Keratinocyte (primary cell): Measurements from ENCODE around the gene WDR91. TPM values are rescaled to one million over a fixed set of nuclear protein-coding genes. Genes with fewer than 3 reads are reported as not detected.

Experiments used
- DNase-seq: peaks from one replicate; pipeline ENCODE4 v3.0.0-alpha.2; 2011; ENCODE audit warnings: low read depth, missing footprints, low spot score
- FAIRE-seq: peaks from 2 replicates; lab custom pipeline; 2011; peaks lifted over from hg19 to GRCh38; lab: Jason Lieb, UNC
- H2AFZ ChIP-seq: 2 replicates; pipeline ENCODE4 v1.6.0; 2012; ENCODE audit warnings: low read length, control low read depth, inconsistent platforms; ENCODE audit not compliant: control insufficient read depth
- H3K27ac ChIP-seq: 2 replicates; pipeline ENCODE4 v1.5.1; 2011; ENCODE audit warnings: low read length; ENCODE audit not compliant: control insufficient read depth, insufficient read depth
- H3K27me3 ChIP-seq: 3 replicates; pipeline ENCODE4 v1.6.0; 2011; ENCODE audit warnings: low read length; ENCODE audit not compliant: control insufficient read depth, insufficient read depth; ENCODE audit errors: extremely low read depth
- H3K36me3 ChIP-seq, 2 experiments: 2 replicates in 1 of 2; 3 replicates in 1 of 2; pipeline ENCODE4 v1.5.1; 2011; ENCODE audit warnings: low read length in 2 of 2, mild to moderate bottlenecking in 1 of 2; ENCODE audit not compliant: control insufficient read depth in 2 of 2, insufficient read depth in 2 of 2; ENCODE audit errors: extremely low read depth in 1 of 2
- H3K4me1 ChIP-seq: 3 replicates; pipeline ENCODE4 v1.5.1; 2011; ENCODE audit warnings: low read length; ENCODE audit not compliant: control insufficient read depth, insufficient read depth; ENCODE audit errors: extremely low read depth
- H3K4me2 ChIP-seq: 3 replicates; pipeline ENCODE4 v1.6.0; 2011; ENCODE audit warnings: low read depth, low read length; ENCODE audit not compliant: control insufficient read depth, insufficient read depth; ENCODE audit errors: extremely low read depth
- H3K4me3 ChIP-seq, 3 experiments: fragments of 200-600 bp in 1 of 3; sonication (generic) in 1 of 3; 2 replicates in 2 of 3; 3 replicates in 1 of 3; pipeline ENCODE4 v1.5.1; 2011 to 2016; ENCODE audit warnings: low read length in 3 of 3, mild to moderate bottlenecking in 3 of 3, control low read depth in 2 of 3, inconsistent platforms in 1 of 3, low read depth in 1 of 3, mixed read lengths in 1 of 3, mixed run types in 1 of 3, moderate library complexity in 1 of 3; ENCODE audit not compliant: control insufficient read depth in 2 of 3, insufficient read depth in 2 of 3; ENCODE audit errors: extremely low read depth in 1 of 3
- H3K79me2 ChIP-seq: 2 replicates; pipeline ENCODE4 v1.6.0; 2012; ENCODE audit warnings: low read length; ENCODE audit not compliant: control insufficient read depth, insufficient read depth
- H3K9ac ChIP-seq: 3 replicates; pipeline ENCODE4 v1.6.0; 2011; ENCODE audit warnings: low read length; ENCODE audit not compliant: control insufficient read depth, insufficient read depth; ENCODE audit errors: extremely low read depth
- H3K9me1 ChIP-seq: 3 replicates; pipeline ENCODE4 v1.6.0; 2011; ENCODE audit warnings: low read length; ENCODE audit not compliant: control insufficient read depth, insufficient read depth; ENCODE audit errors: extremely low read depth
- H3K9me3 ChIP-seq: 2 replicates; pipeline ENCODE4 v1.5.1; 2012; ENCODE audit warnings: low read depth, low read length; ENCODE audit not compliant: control insufficient read depth
- H4K20me1 ChIP-seq: 3 replicates; pipeline ENCODE4 v1.6.0; 2011; ENCODE audit warnings: low read length; ENCODE audit not compliant: control insufficient read depth, insufficient read depth; ENCODE audit errors: extremely low read depth
- EZH2 ChIP-seq: IDR thresholded peaks from one replicate; pipeline ENCODE4 v1.6.1; 2012; ENCODE audit warnings: inconsistent platforms, mild to moderate bottlenecking, low read length, moderate library complexity
- dilution Hi-C: fragments of 300-500 bp; cut with MboI; formaldehyde crosslinking; loops from one replicate; pipeline ENCODE4 v1.7.0; 2020; ENCODE audit warnings: low sequenced_read_pairs; ENCODE audit not compliant: extremely low pct_ligation_motif_present
- polyA plus RNA-seq, 5 experiments: library from polyadenylated mRNA; depleted of rRNA in 3 of 5; stranded (reverse) in 3 of 5; stranded (forward) in 1 of 5; unstranded in 1 of 5; fragments of >200 nt; gene quantifications; 1 replicate in 1 of 5; 2 replicates in 3 of 5; 3 replicates in 1 of 5; pipeline versions ENCODE4 v1.2.1 to v1.2.3, GENCODE V29; 2011 to 2012; ENCODE audit warnings: missing spikeins in 2 of 5, low read depth in 1 of 5, low replicate concordance in 1 of 5
- TF ChIP-seq, protein P1 (sequence below), 3 experiments: IDR thresholded peaks in 1 of 3; conservative IDR thresholded peaks in 1 of 3; optimal IDR thresholded peaks in 1 of 3; 2 replicates in 2 of 3; 3 replicates in 1 of 3; pipeline versions ENCODE3 to v1.5.1; 2011; ENCODE audit warnings: low read length in 3 of 3, mild to moderate bottlenecking in 3 of 3, moderate library complexity in 2 of 3, control low read depth in 1 of 3, inconsistent platforms in 1 of 3; ENCODE audit not compliant: insufficient read depth in 2 of 3; ENCODE audit errors: extremely low read depth in 1 of 3

WDR91 gene
- polyA plus RNA-seq, 1 donor (not counting 4 experiments of a cell fraction or from before 2014, with no cell fraction given) = 22.5 TPM

DNA sequence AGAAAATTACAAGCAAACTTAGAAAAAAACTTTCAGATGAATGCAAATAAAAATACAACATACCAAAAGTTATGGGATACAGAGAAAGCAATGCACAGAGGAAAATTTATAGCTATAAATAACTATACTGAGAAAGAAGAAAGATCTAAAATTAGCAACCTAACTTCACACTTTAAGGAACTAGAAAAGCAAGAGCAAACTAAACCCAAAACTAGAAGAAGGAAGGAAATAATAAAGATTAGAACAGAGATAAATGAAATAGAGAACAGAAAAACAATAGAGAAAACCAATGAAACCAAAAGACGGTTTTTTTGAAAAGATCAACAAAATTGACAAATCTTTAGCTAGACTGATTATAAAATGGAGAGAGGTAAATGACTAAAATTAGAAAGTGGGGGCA is 12.7 kb upstream of the WDR91 start:
- H3K79me2 ChIP-seq = no peaks in the 10 kb centered on the region
- H3K9me3 ChIP-seq = no peaks in the 10 kb centered on the region
- H3K27ac ChIP-seq = no peak overlapping the region
- H3K4me2 ChIP-seq = no peak overlapping the region
- FAIRE-seq (no peak), DNase-seq (no peak)
- dilution Hi-C loops = no loop called here
- no peak overlapping the region for H2AFZ ChIP-seq
- H3K4me3 ChIP-seq = no peak overlapping the region
- no peaks in the 10 kb centered on the region for H3K36me3 ChIP-seq
- no peaks in the 10 kb centered on the region for H3K4me1 ChIP-seq
- no peaks in the 10 kb centered on the region for H3K27me3 ChIP-seq
- TF ChIP-seq, protein P1, sequence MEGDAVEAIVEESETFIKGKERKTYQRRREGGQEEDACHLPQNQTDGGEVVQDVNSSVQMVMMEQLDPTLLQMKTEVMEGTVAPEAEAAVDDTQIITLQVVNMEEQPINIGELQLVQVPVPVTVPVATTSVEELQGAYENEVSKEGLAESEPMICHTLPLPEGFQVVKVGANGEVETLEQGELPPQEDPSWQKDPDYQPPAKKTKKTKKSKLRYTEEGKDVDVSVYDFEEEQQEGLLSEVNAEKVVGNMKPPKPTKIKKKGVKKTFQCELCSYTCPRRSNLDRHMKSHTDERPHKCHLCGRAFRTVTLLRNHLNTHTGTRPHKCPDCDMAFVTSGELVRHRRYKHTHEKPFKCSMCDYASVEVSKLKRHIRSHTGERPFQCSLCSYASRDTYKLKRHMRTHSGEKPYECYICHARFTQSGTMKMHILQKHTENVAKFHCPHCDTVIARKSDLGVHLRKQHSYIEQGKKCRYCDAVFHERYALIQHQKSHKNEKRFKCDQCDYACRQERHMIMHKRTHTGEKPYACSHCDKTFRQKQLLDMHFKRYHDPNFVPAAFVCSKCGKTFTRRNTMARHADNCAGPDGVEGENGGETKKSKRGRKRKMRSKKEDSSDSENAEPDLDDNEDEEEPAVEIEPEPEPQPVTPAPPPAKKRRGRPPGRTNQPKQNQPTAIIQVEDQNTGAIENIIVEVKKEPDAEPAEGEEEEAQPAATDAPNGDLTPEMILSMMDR (optimal IDR thresholded peaks at IDR 0.05 in 1 of 3, IDR thresholded peaks at IDR 0.05 in 1 of 3, conservative IDR thresholded peaks at IDR 0.05 in 1 of 3; ENCODE audit: extremely low read depth in 1 of 3, insufficient read depth in 2 of 3, low read length in 3 of 3) = no peak
- no peak for TF ChIP-seq EZH2
- no peaks in the 10 kb centered on the region for H3K9me1 ChIP-seq
- H4K20me1 ChIP-seq = no peaks in the 10 kb centered on the region
- H3K9ac ChIP-seq = no peak overlapping the region

DNA sequence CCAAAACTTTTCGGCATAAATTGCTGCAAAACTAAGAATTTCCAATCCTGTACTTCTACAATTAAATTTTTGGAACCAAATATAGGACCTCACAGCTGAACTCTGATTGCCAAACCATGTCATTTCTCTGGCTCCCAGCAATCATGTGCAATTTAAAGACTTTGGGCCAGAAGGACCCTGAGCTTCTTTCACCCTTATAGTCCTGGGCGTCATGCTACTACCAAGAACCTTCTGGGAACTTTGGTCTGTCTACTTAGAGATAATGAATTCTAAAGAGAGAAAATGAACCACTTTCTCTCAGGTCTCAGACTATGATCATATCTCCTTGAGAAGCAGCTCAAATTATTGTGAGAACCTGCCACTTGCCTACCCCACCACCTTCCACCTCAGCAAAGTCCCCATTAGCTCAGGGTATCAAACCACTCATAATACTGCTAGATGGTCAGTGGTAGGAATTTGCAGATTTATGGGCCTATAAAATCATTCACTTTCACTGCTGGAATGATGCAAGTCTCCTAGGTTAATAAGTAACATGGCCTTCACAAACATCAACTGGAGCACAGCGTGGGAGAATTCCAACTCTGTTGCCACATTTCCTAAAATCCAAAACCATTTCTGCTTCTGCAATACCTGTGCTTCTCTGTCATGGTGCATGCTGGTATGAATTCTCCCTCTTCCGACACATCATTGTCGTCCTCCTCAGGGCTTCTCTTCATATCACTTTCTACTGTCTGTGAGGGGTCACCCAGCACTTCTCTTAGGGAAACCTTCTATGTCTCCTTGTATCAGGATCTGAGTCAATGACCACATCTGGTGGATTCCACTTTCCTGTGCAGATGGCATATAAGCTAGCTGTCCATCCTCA is 6.6 kb upstream of the WDR91 start:
- Histone ChIP-seq H3K27me3 (no peaks in the 10 kb centered on the region), H3K9me3 (no peaks in the 10 kb centered on the region), H3K27ac (no peak overlapping the region), H3K4me3 (no peak overlapping the region), H4K20me1 (no peaks in the 10 kb centered on the region), H3K36me3 (no peaks in the 10 kb centered on the region), H2AFZ (no peak overlapping the region), H3K4me2 (no peak overlapping the region), H3K9me1 (no peaks in the 10 kb centered on the region), H3K4me1 (peaks cover 19% of the 10 kb centered on the region), H3K79me2 (no peaks in the 10 kb centered on the region), H3K9ac (no peak overlapping the region)
- no peak for FAIRE-seq
- dilution Hi-C loops = no loop called here
- TF ChIP-seq, protein P1 (optimal IDR thresholded peaks at IDR 0.05 in 1 of 3, IDR thresholded peaks at IDR 0.05 in 1 of 3, conservative IDR thresholded peaks at IDR 0.05 in 1 of 3; ENCODE audit: extremely low read depth in 1 of 3, insufficient read depth in 2 of 3, low read length in 3 of 3) = no peak
- no peak for TF ChIP-seq EZH2
- DNase-seq = no peak
